Measurements from ENCODE around the gene MED27. TPM values are rescaled to one million over a fixed set of nuclear protein-coding genes. Genes with fewer than 3 reads are reported as not detected.

MED27 gene
- total RNA-seq, 1 donor from 2014 or later, result 21.3 TPM

DNA sequence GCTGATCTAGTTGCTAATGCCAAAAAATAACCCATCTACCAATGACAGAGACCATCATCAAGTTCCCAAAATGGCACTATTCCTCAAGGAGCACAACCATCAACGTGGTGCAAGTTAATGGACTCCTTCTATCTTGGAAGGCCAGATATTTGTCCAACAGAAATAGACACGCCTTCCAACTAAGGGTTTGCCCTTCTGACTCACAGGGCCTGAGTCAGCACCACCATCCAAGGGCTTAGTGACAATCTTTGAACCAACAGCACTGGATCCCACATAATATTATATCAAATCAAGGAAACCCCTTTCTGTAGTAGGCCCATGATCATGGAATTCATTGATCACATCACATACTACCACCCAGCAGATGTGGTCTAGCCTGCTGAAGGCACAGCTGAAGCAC is 84.3 kb downstream of the MED27 start:
- no peak for DNase-seq (ENCODE audit: low read depth)
- no peak overlapping the region for H3K4me3 ChIP-seq (ENCODE audit: low read depth, low read length)
- TF ChIP-seq, protein P1, sequence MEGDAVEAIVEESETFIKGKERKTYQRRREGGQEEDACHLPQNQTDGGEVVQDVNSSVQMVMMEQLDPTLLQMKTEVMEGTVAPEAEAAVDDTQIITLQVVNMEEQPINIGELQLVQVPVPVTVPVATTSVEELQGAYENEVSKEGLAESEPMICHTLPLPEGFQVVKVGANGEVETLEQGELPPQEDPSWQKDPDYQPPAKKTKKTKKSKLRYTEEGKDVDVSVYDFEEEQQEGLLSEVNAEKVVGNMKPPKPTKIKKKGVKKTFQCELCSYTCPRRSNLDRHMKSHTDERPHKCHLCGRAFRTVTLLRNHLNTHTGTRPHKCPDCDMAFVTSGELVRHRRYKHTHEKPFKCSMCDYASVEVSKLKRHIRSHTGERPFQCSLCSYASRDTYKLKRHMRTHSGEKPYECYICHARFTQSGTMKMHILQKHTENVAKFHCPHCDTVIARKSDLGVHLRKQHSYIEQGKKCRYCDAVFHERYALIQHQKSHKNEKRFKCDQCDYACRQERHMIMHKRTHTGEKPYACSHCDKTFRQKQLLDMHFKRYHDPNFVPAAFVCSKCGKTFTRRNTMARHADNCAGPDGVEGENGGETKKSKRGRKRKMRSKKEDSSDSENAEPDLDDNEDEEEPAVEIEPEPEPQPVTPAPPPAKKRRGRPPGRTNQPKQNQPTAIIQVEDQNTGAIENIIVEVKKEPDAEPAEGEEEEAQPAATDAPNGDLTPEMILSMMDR (conservative IDR thresholded peaks at IDR 0.05; ENCODE audit: low read depth, low read length), result no peak

DNA sequence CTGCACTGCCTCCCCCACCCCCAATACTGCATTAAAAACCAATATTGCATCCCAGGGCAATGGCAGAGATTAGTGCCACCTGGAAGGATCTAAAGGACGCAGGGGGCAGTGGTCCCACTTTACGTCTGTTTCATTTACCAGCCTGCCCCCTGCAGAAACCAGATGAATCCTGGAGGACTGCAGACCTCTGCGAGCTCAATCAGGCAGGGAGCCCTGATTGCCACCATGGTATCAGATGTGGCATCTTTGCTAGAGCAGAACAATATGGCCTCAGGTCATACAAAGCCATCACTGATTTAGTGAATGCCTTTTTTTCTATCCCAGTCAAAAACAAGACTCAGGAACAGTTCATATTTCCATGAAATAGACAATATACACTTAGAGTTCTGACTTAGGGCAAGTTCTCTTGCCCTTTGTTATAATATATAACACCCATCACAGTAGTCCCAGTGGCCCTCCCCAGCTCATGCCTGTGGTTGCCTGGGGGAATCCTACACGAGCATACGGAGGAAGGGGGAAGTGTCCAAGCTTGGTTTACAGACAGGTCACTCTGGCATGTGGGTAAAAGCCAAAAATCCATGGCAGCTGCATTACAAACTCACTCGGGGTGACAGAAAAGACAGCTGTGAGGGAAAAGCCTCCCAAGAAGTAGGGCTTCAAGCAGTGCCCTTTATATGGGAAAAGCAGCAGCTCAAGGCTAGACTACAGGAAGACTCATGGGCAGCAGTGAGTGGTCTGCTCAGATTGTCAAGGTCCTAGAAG is 85.1 kb downstream of the MED27 start:
- TF ChIP-seq, protein P1 (conservative IDR thresholded peaks at IDR 0.05; ENCODE audit: low read depth, low read length), result no peak
- no peak for DNase-seq (ENCODE audit: low read depth)
- no peak overlapping the region for H3K4me3 ChIP-seq (ENCODE audit: low read depth, low read length)

DNA sequence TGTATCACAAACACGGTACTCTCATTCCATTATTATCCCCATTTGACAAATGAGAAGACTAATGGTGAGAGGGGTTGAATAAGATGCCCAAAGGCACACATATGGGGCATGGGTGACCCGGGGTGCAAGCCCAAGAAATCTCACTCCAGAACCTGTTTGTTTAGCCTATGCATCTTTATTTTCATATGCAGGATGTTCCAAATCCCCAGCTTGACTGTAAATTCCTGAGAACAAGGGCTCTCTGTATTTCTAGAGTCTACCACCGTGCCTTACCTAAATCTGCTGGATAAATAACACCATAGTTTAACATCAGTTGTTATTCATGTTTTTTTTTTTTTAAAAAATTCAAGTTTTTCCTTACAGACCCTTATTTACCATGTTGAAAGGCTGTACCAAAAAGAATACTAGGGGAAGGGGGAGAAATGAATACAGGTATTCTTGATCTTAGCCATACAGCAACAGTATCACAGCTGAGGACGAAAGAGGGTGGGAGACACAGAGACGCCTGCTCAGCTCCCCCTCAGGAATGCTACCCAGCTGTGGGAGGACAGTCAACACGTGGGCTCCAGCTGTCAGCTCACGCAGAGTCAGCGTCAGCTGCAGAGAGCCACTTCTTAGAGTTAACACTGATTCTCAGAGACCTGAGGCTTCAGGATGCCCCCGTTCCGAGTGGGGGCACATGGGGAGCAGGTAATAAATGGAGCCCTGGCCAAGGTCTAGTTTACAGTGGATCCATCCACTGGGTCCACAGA is 86.6 kb downstream of the MED27 start:
- H3K4me3 ChIP-seq (ENCODE audit: low read depth, low read length), result no peak overlapping the region
- TF ChIP-seq, protein P1 (conservative IDR thresholded peaks at IDR 0.05; ENCODE audit: low read depth, low read length), result no peak
- DNase-seq (ENCODE audit: low read depth), result no peak

DNA sequence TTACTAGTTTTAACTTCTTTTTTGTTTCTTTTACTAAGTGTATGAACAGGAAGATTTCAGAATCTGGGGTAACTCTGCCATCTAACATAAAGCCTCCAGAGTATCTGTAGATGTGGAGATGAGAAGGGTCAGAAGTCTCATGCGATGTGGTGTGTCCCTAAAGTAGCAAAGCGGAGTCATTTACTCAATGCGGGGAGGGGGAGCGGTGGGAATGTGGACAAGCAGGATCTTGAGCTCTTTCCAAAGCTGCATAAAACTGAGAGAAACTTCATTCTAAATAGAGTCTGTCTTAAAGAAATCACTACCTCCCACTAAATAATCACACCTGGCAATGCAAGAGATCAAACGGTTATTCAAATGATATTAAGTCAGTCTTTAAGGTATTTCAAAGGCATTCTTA is 92.4 kb downstream of the MED27 start:
- no peak overlapping the region for H3K4me3 ChIP-seq (ENCODE audit: low read depth, low read length)
- TF ChIP-seq, protein P1 (conservative IDR thresholded peaks at IDR 0.05; ENCODE audit: low read depth, low read length), result no peak
- DNase-seq (ENCODE audit: low read depth), result no peak

DNA sequence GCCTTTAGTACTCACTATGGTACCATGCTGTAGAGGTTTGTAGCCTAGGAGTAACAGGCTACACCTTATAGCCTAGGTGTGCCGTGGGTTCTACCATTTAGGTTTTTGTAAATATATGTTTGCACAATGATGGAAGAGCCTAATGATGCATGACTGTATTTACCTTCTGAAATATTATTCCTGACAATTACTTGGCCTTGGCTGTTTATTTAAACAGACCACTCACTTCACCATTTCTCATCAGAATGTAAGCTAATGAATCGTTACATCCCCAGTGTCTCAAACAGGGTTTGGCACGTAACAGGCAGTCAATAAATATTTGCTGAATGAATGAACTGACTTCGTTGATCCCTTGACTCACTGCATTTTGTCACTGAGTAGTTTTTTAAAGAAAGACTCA is 93.1 kb downstream of the MED27 start:
- DNase-seq (ENCODE audit: low read depth), result no peak
- H3K4me3 ChIP-seq (ENCODE audit: low read depth, low read length), result no peak overlapping the region
- TF ChIP-seq, protein P1 (conservative IDR thresholded peaks at IDR 0.05; ENCODE audit: low read depth, low read length), result no peak

DNA sequence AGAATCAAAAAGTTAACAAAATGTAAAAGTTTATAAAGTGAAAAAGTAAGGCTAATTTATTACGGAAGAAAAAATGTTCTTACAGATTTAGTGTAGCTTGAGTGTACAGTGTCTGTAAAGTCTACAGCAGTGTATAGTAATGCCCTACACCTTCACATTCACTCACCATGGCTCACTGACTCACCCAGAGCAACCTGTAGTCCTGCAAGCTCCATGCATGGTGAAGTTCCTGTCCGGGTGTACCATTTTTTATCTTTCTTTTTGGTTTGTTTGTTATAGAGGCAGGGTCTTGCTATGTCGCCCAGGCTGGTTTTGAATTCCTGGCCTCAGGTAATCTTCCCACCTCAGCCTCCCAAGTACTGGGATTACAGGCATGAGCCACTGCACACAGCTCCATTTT is 93.6 kb downstream of the MED27 start:
- H3K4me3 ChIP-seq (ENCODE audit: low read depth, low read length), result no peak overlapping the region
- TF ChIP-seq, protein P1 (conservative IDR thresholded peaks at IDR 0.05; ENCODE audit: low read depth, low read length), result no peak

More for the DNA sequence above, 93.6 kb downstream of the MED27 start:
- no peak for DNase-seq (ENCODE audit: low read depth)
